Measurements from ENCODE around the gene HES2.
A peak's percentile ranks its signal among the peaks of the same experiment; 100 is the strongest.
"Not testable (repeated sequence)": the region's sequence is repeated elsewhere in the genome, so short reads cannot be mapped to it uniquely, and the experiment has no call there.

- TF ChIP-seq EZH2 (IDR thresholded peaks at IDR 0.05; ENCODE audit: low read length, missing control alignments): not testable (repeated sequence)
- peak; percentile 41 to 54 for TF ChIP-seq CTCF (conservative IDR thresholded peaks at IDR 0.05 in 1 of 2, IDR thresholded peaks at IDR 0.05 in 1 of 2; ENCODE audit: low read depth in 1 of 2, low read length in 2 of 2)
Observed at GRCh38 chr1:6363085-6363884, 56.4 kb downstream of the HES2 start.

All from fibroblast of lung (primary cell).